A549 (cell line): ENCODE data around the gene SEC24D.

Source experiments
- CTCF ChIP-seq: fragments of >200 bp; sonication (Bioruptor Twin); formaldehyde crosslinking; IDR thresholded peaks from 3 replicates; pipeline ENCODE4 v1.5.1; 2016
- E2F6 ChIP-seq: IDR thresholded peaks from 2 replicates; pipeline ENCODE4 v1.6.1; 2012; ENCODE audit warnings: low read depth, borderline replicate concordance
- EP300 ChIP-seq, 2 experiments: fragments of >200 bp; sonication (Bioruptor Twin); formaldehyde crosslinking; IDR thresholded peaks; 2 replicates in 1 of 2; 3 replicates in 1 of 2; pipeline ENCODE4 v1.6.1; 2016 to 2017
- FOXS1 ChIP-seq: fragments of 250-450 bp; sonication (Bioruptor Pico); IDR thresholded peaks from 2 replicates; pipeline ENCODE4 v1.5.0; 2020; ENCODE audit warnings: mild to moderate bottlenecking, moderate library complexity
- JUN ChIP-seq, 2 experiments: fragments of >200 bp; sonication (Bioruptor Twin); formaldehyde crosslinking; IDR thresholded peaks; 2 replicates in 1 of 2; 3 replicates in 1 of 2; pipeline ENCODE4 v1.6.1; 2016 to 2017
- KDM1A ChIP-seq: fragments of 200-600 bp; sonication (generic); IDR thresholded peaks from 2 replicates; pipeline ENCODE4 v1.6.1; 2016; ENCODE audit warnings: low read depth, mild to moderate bottlenecking
- MAZ ChIP-seq: fragments of 150-350 bp; IDR thresholded peaks from 2 replicates; pipeline ENCODE4 v1.6.1; 2014; ENCODE audit warnings: antibody characterized with exemption, low read depth, low read length, borderline replicate concordance
- POLR2A ChIP-seq: IDR thresholded peaks from 2 replicates; pipeline ENCODE4 v1.6.1; 2012; ENCODE audit warnings: mild to moderate bottlenecking, low read length
- RARB ChIP-seq: fragments of 250-450 bp; sonication (Bioruptor Pico); IDR thresholded peaks from 2 replicates; pipeline ENCODE4 v1.8.0; 2021; ENCODE audit warnings: mild to moderate bottlenecking, moderate library complexity
- RFX5 ChIP-seq: fragments of 450-650 bp; IDR thresholded peaks from 2 replicates; pipeline ENCODE4 v1.7.1; 2014; ENCODE audit warnings: antibody characterized with exemption, mild to moderate bottlenecking, moderate library complexity
- RNF2 ChIP-seq: fragments of 200-600 bp; sonication (generic); IDR thresholded peaks from 2 replicates; pipeline ENCODE4 v1.6.1; 2016; ENCODE audit warnings: low read depth, mild to moderate bottlenecking, antibody characterized with exemption, moderate library complexity, borderline replicate concordance
- TP53 ChIP-seq: fragments of 250-450 bp; sonication (Bioruptor Pico); IDR thresholded peaks from 2 replicates; pipeline ENCODE4 v1.5.0; 2021; ENCODE audit warnings: mild to moderate bottlenecking, moderate library complexity
- ZNF302 ChIP-seq: fragments of 250-450 bp; sonication (Bioruptor Pico); IDR thresholded peaks from 2 replicates; pipeline ENCODE4 v1.9.0; 2021; ENCODE audit warnings: inconsistent platforms, mild to moderate bottlenecking, moderate library complexity

- TF ChIP-seq EP300 (IDR thresholded peaks at IDR 0.05) (no peak), CTCF (no peak), JUN (IDR thresholded peaks at IDR 0.05) (no peak), RFX5 (no peak), KDM1A (no peak), ZNF302 (CRISPR knock-in tag) (no peak), E2F6 (0 out of 2 replicates have a peak, but pooled peaks have one; percentile 18), POLR2A (no peak), MAZ (no peak), TP53 (CRISPR knock-in tag) (no peak), RNF2 (no peak), FOXS1 (CRISPR knock-in tag) (no peak), RARB (CRISPR knock-in tag) (no peak)
These were observed 585 bp upstream of the SEC24D start for GRCh38 chr4:118836301-118837120.
